Retina (tissue), 1 donor: Measurements from ENCODE around the gene PTPRN2.
"Not testable (repeated sequence)": the region's sequence is repeated elsewhere in the genome, so short reads cannot be mapped to it uniquely, and the experiment has no call there.

Experiments
- DNase-seq: peaks from one replicate; pipeline ENCODE4 v3.0.0-alpha.2; 2016

The PTPRN2 gene

GRCh38 chr7:157729566-157729965, 858.1 kb downstream of the PTPRN2 start:
- no peak for DNase-seq

- no peak for DNase-seq
Measured at GRCh38 chr7:157727964-157728615, 859.5 kb downstream of the PTPRN2 start.

GRCh38 chr7:157726764-157727163, 860.9 kb downstream of the PTPRN2 start:
- DNase-seq = no peak

GRCh38 chr7:157725312-157725711, 862.3 kb downstream of the PTPRN2 start:
- not testable (repeated sequence) for DNase-seq

- no peak for DNase-seq
Measured at GRCh38 chr7:157723205-157723604, 864.4 kb downstream of the PTPRN2 start.

GRCh38 chr7:157722137-157723060, 865.2 kb downstream of the PTPRN2 start:
- no peak for DNase-seq

GRCh38 chr7:157721468-157722136, 866.0 kb downstream of the PTPRN2 start:
- DNase-seq = no peak

GRCh38 chr7:157719705-157720655, 867.6 kb downstream of the PTPRN2 start:
- DNase-seq = no peak

- DNase-seq = no peak
Measured at GRCh38 chr7:157719008-157719682, 868.5 kb downstream of the PTPRN2 start.

GRCh38 chr7:157718303-157719007, 869.2 kb downstream of the PTPRN2 start:
- no peak for DNase-seq

GRCh38 chr7:157717211-157718174, 870.1 kb downstream of the PTPRN2 start:
- no peak for DNase-seq

- no peak for DNase-seq
Measured at GRCh38 chr7:157715938-157716280, 871.7 kb downstream of the PTPRN2 start.

- no peak for DNase-seq
Measured at GRCh38 chr7:157715071-157715937, 872.3 kb downstream of the PTPRN2 start.

GRCh38 chr7:157714166-157715070, 873.2 kb downstream of the PTPRN2 start:
- no peak for DNase-seq

- no peak for DNase-seq
Measured at GRCh38 chr7:157713591-157713990, 874.0 kb downstream of the PTPRN2 start.

GRCh38 chr7:157712666-157713235, 874.9 kb downstream of the PTPRN2 start:
- DNase-seq = no peak

- DNase-seq = no peak
Measured at GRCh38 chr7:157711353-157711888, 876.2 kb downstream of the PTPRN2 start.
